Endothelial cell (in vitro differentiated cells): Measurements from ENCODE around the gene IDH3A. TPM values are rescaled to one million over a fixed set of nuclear protein-coding genes. Genes with fewer than 3 reads are reported as not detected.

Experiments
- DNase-seq: peaks from one replicate; pipeline ENCODE4 v3.0.0; 2021; ENCODE audit warnings: low spot score
- H3K27ac Mint-ChIP-seq: one replicate; pipeline ENCODE4 v1.8.0; 2021; ENCODE audit warnings: mixed read lengths, inconsistent platforms; ENCODE audit not compliant: unreplicated experiment
- H3K27me3 Mint-ChIP-seq: one replicate; pipeline ENCODE4 v1.8.0; 2021; ENCODE audit warnings: mild to moderate bottlenecking, moderate library complexity, mixed read lengths, inconsistent platforms; ENCODE audit not compliant: unreplicated experiment
- H3K36me3 Mint-ChIP-seq: one replicate; pipeline ENCODE4 v1.8.0; 2021; ENCODE audit warnings: mild to moderate bottlenecking, low read depth, mixed read lengths, inconsistent platforms; ENCODE audit not compliant: unreplicated experiment
- H3K4me1 Mint-ChIP-seq: one replicate; pipeline ENCODE4 v1.8.0; 2021; ENCODE audit warnings: mild to moderate bottlenecking, mixed read lengths, inconsistent platforms; ENCODE audit not compliant: unreplicated experiment
- H3K4me3 Mint-ChIP-seq: one replicate; pipeline ENCODE4 v1.8.0; 2021; ENCODE audit warnings: mild to moderate bottlenecking, mixed read lengths, inconsistent platforms; ENCODE audit not compliant: unreplicated experiment
- H3K9me3 Mint-ChIP-seq: one replicate; pipeline ENCODE4 v1.8.0; 2021; ENCODE audit warnings: mixed read lengths, inconsistent platforms; ENCODE audit not compliant: unreplicated experiment
- CTCF ChIP-seq: fragments of 200-600 bp; sonication (generic); IDR thresholded peaks from one replicate; pipeline ENCODE4 v1.5.0; 2021; ENCODE audit warnings: antibody characterized with exemption; ENCODE audit not compliant: unreplicated experiment
- total RNA-seq: library from RNA; stranded (reverse); fragmentation: NEBNext Ultra II Directional; extraction: Animal tissue kit (Norgen Biotek cat#: 25700); gene quantifications from one replicate; pipeline ENCODE4 v1.2.1, GENCODE V29; 2021; ENCODE audit not compliant: unreplicated experiment

Gene IDH3A
- total RNA-seq, 1 donor from 2014 or later: 19.9 TPM

GRCh38 chr15:78103406-78104118, 45.6 kb upstream of the IDH3A start:
- Mint-ChIP-seq H3K27ac (no peak overlapping the region), H3K27me3 (peaks cover 4% of the 10 kb centered on the region), H3K4me1 (peaks cover 14% of the 10 kb centered on the region), H3K36me3 (no peaks in the 10 kb centered on the region), H3K9me3 (no peaks in the 10 kb centered on the region), H3K4me3 (no peak overlapping the region)
- no peak for TF ChIP-seq CTCF
- DNase-seq: no peak

GRCh38 chr15:78104119-78104479, 45.1 kb upstream of the IDH3A start:
- Mint-ChIP-seq H3K27me3 (peaks cover 4% of the 10 kb centered on the region), H3K27ac (no peak overlapping the region), H3K4me1 (peaks cover 14% of the 10 kb centered on the region), H3K9me3 (no peaks in the 10 kb centered on the region), H3K4me3 (no peak overlapping the region), H3K36me3 (no peaks in the 10 kb centered on the region)
- no peak for TF ChIP-seq CTCF
- DNase-seq: no peak

- TF ChIP-seq CTCF: no peak
- Mint-ChIP-seq H3K27ac (no peak overlapping the region), H3K4me3 (no peak overlapping the region), H3K27me3 (peaks cover 4% of the 10 kb centered on the region), H3K36me3 (no peaks in the 10 kb centered on the region), H3K9me3 (no peaks in the 10 kb centered on the region), H3K4me1 (peaks cover 14% of the 10 kb centered on the region)
- no peak for DNase-seq
Observed at GRCh38 chr15:78104566-78105475, 44.3 kb upstream of the IDH3A start.

GRCh38 chr15:78105476-78106241, 43.5 kb upstream of the IDH3A start:
- H3K27me3 Mint-ChIP-seq: peaks cover 4% of the 10 kb centered on the region
- TF ChIP-seq CTCF: no peak
- peaks cover 14% of the 10 kb centered on the region for H3K4me1 Mint-ChIP-seq
- no peaks in the 10 kb centered on the region for H3K9me3 Mint-ChIP-seq
- H3K4me3 Mint-ChIP-seq: no peak overlapping the region
- H3K27ac Mint-ChIP-seq: no peak overlapping the region
- H3K36me3 Mint-ChIP-seq: no peaks in the 10 kb centered on the region
- no peak for DNase-seq
